ACHN (cell line): ENCODE results near the gene TK1.
A peak's percentile ranks its signal among the peaks of the same experiment; 100 is the strongest.

Experiments
- DNase-seq: peaks from one replicate; pipeline ENCODE4 v3.0.0-alpha.2; 2015
- in situ Hi-C: cut with HindIII; loops from 2 replicates; pipeline ENCODE4 v1.10.0; 2017; ENCODE audit warnings: low sequenced_read_pairs, low pct_ligation_motif_present, low pct_unique_long_range_greater_than_20kb

Gene TK1

DNA sequence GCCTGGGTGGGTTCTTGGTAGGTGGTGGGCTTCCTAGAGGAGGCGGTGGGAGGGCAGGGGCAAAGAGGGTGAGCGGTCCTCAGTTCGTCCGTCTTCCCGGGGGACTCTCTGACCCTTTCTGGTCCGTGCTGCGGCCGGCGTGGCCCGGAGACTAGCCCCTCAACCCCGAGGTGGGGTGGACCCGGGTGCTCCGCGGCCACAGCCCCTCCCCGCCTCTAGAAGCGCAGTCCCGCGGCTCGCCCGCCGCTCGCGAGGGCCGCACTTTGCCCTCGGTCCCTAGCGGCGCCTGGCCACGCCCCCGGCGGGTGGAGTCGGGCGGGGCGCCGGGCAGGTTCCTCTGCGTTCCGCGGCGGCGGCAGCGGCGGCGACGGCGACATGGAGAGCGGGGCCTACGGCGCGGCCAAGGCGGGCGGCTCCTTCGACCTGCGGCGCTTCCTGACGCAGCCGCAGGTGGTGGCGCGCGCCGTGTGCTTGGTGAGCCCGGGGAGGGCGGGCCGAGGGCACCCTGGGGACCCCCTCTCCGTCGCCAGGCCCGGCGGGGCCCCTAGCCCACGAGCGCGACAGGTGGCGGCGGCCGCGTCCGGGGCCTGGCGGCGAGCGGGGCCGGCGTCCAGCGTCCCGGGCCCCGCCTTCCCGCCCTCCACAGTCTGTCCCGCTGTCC is 18.5 kb downstream of the TK1 start, which contains the start of gene SYNGR2:
Gene SYNGR2, plus strand, starts transcription at position 340 of the 661 bp plus-strand sequence. Its CDS starts 36 bp downstream, at position 376.
- in situ Hi-C loops: no loop called here
- peak; percentile 86 for DNase-seq

DNA sequence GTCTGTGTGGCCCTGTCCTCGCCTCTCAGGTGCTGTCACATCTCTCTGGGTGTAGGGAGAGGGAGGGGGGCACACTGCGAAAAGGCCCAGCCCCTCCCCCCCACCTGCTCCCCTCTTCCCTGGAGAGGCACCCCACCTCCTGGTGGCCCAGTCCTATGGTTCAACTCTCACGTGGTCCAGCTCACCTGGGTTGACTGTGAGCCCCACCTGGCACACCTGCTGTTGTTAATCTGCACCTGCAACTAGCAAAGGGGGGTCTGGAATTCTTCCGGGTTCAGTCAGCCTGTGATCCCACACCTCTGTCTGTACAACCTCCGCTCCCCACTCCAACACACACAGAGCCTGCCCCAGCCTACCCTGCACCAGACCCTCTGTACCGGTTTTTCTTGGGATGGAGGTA is 20.4 kb downstream of the TK1 start:
- DNase-seq: no peak
- in situ Hi-C loops: no loop called here

DNA sequence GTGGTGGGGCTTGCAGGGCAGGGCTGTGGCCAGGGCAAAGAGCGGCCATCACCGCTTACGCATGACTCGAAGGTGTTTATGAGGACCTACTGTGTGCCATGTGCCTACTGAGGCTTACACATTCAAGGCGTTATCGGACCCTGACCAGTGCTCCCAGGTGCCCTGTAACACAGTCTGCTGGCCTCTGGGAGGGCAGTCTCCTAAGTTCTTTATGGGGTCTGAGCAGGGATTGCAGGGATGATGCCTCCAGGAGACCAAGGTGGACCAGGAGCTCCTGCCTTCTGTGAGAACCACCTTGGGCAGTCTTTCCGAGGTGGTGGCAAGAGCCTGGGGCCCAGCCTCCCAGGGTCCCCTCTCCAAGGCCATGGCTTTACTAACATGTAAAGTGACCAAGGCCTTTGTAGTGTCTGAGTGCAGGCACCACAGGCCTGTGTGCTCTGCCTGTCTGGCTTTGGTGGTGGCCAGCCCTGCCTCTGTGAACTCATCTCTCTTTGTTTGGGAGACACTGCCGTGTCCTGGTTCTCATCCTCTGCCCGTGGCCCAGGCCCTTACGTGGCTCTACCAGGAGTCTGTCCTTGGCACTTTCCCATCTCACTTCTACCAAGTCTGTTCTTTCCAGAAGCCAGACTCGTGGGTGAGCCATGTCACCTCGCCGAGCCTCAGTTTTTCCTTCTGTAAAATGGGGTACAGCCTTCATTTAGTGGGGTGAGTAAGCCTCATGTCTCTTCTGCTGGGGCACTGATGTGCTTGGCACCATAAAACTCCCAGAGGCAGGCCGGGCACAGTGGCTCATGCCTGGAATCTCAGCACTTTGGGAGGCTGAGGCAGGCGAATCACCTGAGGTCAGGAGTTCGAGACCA is 21.9 kb downstream of the TK1 start:
- DNase-seq: no peak
- in situ Hi-C loops: no loop called here

DNA sequence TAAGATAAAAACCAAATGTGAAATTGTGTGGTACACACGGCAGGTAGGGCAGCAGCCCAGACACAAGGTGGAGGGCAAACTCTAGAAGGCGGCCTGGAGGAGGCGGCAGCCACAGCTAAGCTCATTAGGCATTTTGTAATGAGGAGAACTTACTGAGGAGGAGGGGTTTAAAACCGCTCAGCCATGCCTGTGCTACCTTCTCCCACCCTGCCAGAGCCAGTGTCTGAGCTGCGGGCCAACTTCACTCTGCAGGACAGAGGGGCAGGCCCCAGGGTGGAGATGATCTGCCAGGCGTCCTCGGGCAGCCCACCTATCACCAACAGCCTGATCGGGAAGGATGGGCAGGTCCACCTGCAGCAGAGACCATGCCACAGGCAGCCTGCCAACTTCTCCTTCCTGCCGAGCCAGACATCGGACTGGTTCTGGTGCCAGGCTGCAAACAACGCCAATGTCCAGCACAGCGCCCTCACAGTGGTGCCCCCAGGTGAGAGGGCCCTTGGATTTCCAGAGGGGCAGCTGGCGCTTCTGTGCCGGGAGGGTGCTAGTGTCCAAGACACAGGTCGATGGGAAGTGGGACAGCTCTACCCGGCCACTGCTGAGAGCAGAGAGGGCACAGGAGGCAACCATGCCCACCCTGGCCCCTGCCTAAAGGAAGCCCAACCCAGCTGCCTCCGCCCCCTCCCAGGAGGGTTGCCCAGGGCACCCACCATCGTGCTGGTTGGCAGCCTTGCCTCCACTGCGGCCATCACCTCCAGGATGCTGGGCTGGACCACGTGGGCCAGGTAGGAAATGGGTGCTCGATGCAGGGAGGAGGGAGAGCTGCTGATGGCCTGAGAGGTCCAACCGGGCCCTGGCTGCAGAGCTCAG is 22.7 kb downstream of the TK1 start:
- in situ Hi-C loops: no loop called here
- DNase-seq: no peak

DNA sequence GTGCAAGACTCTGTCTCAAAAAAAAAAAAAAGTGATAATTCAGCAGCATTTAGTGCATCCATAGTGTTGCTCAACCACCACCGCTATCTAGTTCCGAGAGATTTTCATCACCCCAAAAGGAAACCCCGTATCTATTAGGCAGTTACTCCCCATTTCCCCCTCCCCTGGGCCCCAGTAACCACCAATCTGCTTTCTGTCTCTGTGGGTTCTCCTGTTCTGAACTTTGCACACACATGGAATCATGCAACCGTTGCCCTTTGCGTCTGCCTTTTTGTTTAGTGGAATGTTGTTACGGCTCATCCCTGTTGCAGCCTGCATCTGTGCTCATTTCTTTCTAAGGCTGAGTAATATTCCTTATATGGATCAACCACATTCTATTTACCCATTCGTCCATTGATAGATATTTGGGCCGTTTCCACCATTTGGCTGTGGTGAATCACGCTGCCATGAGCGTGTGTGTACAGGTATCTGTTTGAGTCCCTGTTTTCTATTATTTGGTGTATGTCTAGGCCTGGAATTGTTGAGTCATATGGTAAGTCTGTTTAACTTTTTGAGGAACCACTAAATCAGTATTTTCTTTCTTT is 27.2 kb downstream of the TK1 start:
- DNase-seq: no peak
- in situ Hi-C loops: no loop called here

DNA sequence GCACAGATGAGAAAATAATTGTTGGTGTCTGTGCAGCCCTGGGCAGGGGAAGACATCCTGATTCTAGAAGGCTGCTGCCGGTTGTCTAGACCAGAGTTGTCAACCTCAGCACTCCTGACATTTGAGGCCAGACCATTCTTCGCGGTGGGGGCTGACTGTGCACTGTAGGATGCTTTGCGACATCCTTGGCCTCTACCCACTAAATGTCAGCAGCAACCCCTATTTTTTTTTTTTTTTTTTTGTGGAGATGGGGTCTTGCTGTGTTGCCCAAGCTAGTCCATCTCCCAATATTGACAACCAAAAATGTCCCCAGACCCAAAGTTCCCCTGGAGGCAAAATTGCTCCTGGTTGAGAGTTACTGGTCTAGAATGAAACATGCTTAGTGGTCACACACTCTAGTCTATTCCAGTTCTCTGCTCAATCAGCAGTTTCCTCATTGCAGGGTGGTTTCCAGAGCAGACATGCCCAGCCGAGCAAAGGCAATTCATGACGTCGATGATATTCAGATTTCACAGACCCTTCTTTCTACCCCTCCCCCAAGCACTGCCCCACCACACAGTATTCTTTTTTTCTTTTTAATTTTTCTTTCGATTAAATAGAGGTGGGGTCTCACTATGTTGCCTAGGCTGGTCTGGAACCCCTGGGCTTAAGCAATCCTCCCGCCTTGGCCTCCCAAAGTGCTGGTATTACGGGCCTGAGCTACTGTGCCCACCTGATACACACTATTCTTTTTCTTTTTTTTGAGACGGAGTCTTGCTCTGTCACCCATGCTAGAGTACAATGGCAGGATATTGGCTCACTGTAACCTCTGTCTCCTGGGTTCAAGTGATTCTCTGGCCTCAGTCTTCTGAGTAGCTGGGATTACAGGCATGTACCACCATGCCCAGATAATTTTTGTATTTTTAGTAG is 31.7 kb downstream of the TK1 start:
- DNase-seq: no peak
- in situ Hi-C loops: no loop called here

DNA sequence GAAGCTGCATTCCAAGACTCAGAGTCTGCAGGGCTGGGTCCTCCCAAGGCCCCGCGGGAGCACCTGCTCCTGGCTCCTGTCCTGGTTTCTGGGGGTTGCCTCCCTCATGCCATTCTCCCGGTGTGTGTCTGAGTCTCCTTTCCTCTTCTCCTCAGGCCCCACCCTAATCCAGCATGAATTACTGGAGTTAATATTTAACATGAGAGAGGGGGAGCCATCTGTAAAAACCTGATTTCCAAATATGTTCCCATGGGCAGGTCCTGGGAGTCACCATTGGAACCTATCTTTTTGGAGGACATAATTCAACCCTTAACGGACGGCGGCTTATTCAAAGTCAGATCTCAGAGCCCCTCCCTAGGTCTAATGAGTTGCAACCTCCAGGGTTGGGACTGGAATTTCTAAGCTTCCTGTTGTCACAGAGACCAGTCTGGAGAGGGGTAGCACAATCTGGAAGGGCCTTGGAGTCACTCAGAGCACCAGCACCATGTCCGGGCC is 35.3 kb downstream of the TK1 start:
- DNase-seq: peak; percentile 97
- in situ Hi-C loops: no loop called here

DNA sequence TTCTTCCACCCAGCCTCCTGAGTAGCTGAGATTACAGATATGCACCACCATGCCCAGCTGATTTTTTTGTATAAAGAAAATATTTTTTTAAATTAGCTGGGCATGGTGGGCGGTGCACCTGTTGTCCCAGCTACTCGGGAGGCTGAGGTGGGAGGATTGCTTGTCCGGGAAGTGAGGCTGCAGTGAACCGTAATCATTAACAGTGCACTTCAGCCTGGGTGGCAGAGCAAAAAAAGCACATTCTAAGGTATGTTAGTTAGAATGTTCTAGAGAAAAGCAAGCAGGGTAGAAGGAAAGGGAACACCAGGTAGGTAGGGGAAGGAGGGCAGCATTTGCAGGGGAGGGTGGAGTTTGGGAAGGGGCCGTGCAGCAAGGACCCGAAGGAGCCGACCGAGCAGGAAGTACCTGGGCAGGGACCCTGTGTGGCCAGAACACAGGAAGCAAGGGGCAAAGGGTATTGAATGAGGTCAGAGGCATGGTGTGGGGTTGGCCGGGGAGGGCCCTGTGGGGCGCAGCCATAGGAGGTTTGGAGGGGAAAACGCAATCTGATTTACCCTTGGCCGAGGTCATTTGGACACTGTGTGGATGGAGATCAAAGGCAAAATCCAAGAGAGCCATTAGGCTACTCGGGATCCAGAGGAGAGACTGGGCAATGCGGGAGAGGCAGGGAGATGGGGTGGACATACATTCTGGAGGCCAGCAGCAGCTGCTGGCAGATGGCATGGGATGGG is 38.4 kb downstream of the TK1 start:
- in situ Hi-C loops: no loop called here

DNA sequence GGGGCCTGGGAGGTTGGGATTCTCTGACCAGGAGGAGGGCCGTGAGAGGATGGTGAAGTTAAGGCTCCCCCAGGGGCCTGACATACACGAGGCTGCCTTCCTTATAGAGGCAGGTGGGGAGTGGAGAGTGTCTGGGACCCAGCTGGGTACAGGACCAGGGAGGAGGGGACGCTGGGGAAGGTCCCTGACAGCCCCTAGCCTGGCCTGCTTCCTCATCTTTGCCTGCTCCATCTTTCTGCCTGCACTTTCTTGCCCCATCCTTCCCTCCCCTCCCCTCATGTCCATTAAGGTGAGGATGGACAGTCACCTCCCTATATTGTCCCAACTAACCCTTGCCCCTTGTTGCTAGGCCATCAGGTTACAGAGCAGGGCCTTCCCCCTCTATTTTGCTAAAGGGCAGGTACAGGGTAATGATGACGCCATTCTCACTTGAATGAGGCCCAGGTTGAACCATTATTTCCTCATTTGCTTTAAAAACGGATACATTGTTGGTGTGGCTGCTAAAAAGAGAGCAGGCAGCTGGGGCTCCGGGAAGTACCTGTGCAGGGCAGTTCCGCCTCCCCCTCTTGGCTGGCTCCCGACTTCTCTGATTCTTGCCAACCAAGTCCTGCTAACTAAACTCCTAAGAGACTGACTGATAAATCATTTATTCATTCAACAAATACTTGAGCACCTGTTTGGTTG is 39.4 kb downstream of the TK1 start:
- in situ Hi-C loops: no loop called here

More for the DNA sequence above, 38.4 kb downstream of the TK1 start:
- no peak for DNase-seq

DNA sequence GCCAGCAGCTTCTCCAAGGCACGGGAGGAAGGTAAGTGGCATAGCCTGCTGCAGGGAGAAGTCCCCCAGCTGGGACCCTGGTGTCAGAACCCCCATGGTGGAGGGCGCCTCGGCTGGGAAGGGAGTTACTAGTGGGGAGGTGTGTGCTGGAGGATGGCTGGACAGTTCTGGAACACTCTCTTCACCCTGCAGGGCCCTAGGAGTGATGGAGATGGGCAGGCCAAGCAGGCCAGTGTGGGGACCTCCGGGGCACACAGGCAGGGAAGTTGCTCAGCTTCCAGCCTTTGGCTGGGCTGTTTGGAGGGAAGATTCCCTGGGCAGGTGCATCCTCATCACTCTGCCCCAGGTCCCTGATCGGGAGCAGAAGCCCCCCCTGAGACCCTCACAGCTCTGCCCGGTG is 40.0 kb downstream of the TK1 start:
- no peak for DNase-seq
- in situ Hi-C loops: no loop called here

More for the DNA sequence above, 39.4 kb downstream of the TK1 start:
- DNase-seq: no peak

DNA sequence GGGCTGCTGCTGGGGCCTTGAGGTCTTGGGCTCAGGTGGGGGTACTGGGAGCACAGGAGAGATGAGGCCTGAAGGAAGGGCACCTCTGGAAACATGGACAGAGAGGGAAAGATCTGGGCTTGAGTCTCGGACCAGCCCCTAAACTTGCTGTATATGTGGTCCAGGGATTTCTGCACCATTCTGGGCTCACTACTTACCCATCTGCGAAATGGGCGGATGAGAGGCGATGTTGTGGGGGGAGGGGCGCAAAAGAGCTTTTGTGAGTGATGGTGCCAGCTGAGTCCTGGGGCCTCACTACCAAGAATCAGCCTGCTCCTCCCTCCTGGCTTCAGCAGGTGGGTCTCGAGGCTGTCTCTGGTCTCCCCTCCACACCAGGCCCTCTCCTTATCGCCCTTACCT is 40.4 kb downstream of the TK1 start:
- no peak for DNase-seq
- in situ Hi-C loops: no loop called here

DNA sequence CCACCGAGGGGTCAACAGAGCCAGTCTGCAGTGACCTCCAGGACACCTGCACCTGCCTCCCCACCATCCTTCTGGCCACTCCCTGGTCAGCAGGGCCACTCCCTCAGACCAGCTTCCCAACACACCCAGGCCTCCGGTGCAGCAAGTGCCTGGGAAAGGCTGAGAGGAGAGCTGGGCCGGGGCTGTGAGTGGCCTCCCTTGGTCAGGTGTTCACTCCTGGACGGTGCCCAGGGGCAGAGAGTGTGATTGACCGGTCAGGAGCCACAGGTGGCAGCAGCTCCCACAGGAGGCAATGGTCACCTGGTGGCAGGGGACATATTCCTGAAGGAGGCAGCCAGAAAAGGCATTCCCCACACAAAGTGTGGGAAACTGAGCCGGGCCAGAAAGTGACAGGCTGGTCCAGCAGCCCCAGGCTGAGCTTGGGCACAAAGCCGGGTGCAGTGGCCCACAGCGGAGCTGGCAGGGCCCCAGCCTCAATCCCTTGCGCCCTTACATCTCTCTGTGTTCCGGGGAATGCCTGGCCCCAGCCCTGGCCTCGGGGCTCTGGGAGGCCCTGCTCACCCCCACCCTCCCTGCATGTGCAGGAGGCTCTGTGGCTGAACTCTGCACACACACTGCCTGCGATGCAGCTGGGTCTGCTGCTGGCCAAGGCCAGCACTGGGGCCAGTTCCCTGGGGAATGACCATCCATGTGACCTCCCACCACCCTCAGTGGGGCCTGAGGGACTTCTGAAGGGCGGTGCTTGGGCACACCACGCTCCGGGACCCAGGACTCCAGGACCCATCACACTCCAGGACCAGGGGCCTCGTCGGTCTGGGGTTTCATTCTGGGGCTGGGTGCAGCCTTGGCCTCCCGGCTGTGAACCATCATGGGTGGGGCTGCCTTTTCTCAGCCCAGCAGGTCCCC is 41.9 kb downstream of the TK1 start:
- in situ Hi-C loops: no loop called here
- peak; percentile 30 for DNase-seq

DNA sequence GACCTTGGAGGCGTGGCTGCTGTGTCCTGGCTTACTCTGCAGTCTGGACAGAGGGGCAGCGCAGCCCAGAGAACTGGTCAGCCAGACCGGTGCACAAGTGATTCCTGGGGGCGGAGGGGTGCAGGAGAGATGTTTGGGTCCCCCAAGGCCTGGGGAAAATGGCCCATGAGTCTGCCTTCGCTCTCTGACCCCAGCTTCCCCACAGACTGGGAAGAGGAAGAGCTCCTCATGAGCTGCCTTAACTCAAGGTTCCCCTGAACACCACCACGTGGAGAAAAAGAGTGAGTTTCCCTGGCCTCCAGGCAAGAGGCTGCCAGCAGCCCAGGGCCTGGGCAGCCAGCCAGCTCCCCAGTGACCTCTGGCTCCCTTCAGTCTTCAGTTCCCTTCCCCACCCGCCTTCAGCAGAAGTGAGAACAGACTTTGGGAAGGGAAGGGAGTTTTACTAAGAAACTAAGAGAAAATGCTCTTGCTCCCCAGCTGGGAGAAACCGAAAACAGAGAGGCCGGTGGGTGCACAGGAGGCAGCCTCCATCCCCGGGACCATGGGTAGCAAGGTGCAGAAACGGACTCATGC is 42.6 kb downstream of the TK1 start:
- DNase-seq: peak; percentile 80
- in situ Hi-C loops: no loop called here

DNA sequence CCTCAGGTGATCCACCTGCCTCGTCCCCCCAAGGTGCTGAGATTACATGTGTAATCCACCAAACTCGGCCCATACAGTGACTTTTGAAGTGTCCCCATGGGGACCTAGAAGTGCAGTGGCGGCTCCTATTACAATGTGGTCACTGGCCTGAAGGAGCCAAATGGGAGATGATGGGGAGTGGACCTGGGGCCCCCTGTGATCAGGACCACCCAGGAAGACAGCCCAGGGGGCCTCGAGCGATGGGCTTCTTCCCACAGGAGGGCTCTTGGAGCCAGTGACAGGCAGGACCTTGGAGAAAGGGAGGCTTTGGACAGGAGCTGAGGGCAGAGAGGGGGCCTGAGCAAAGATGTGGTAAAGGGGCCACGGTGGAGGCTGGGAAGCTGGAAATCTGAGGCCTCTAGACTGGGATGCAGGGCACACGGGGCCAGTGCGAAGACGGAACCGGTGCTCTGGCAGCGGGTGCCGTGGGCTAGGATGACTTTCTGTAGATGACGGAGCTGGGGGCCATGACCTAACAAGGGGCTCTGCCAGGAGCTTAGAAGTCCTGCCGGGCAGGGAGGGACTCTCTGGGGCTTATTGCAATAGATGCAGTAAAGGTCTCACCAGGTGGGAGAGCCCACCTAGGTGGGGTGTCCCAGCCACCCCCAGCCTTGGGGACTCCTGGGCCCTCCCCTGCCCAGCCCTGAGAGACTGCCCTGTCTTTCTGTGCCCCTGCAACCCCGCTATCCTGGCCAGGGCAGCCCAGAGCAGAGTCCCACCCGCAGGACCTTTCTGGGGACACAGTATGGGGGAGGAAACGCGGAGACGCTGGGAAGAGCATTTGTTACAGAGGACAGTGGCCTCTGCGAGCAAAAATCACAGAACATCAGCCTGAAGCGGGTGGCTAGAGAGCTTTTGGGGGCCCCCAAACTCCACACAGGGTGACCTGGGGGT is 43.4 kb downstream of the TK1 start:
- no peak for DNase-seq
- in situ Hi-C loops: no loop called here
